NCI-H460 (cell line): ENCODE data around the gene SLAMF8. TPM values are rescaled to one million over a fixed set of nuclear protein-coding genes. Genes with fewer than 3 reads are reported as not detected.

ENCODE experiments used
- DNase-seq: peaks from one replicate; pipeline ENCODE4 v3.0.0-alpha.2; 2016; ENCODE audit warnings: low read depth; ENCODE audit errors: extremely low read depth
- polyA plus RNA-seq: library from polyadenylated mRNA; depleted of rRNA; stranded (reverse); fragments of >200 nt; gene quantifications from 2 replicates; pipeline ENCODE4 v1.2.3, GENCODE V29; 2014; cell fraction: nucleus; rRNA removed
- total RNA-seq: library from RNA; depleted of rRNA; stranded (reverse); fragments of >200 nt; shearing (Covaris generic); gene quantifications from 2 replicates; pipeline ENCODE4 v1.2.3, GENCODE V29; 2014; rRNA removed

The SLAMF8 gene
- total RNA-seq: not detected in 2 replicates
- polyA plus RNA-seq: not detected in 2 replicates

- no peak for DNase-seq
These were observed at the start of gene SLAMF8 for GRCh38 chr1:159826441-159827101. SLAMF8 (plus strand) TSS chr1:159826873; CDS start chr1:159826899, 26 bp downstream.

- no peak for DNase-seq
These were observed 48.4 kb upstream of the SLAMF8 start for GRCh38 chr1:159778266-159778665.

GRCh38 chr1:159779403-159779851, 47.2 kb upstream of the SLAMF8 start:
- DNase-seq: no peak

GRCh38 chr1:159780583-159781582, 45.8 kb upstream of the SLAMF8 start, which contains the start of gene DUSP23:
DUSP23 (plus strand) TSS chr1:159780962; CDS start chr1:159781101, 139 bp downstream.
- DNase-seq: peak; percentile 89

- DNase-seq: no peak
These were observed 44.7 kb upstream of the SLAMF8 start for GRCh38 chr1:159781992-159782391.

- no peak for DNase-seq
These were observed 42.9 kb upstream of the SLAMF8 start for GRCh38 chr1:159783724-159784123.

- no peak for DNase-seq
These were observed 40.2 kb upstream of the SLAMF8 start for GRCh38 chr1:159786465-159786864.

GRCh38 chr1:159786966-159787365, 39.7 kb upstream of the SLAMF8 start:
- DNase-seq: no peak

GRCh38 chr1:159790237-159790917, 36.3 kb upstream of the SLAMF8 start:
- peak; percentile 29 for DNase-seq

GRCh38 chr1:159791031-159791430, 35.6 kb upstream of the SLAMF8 start:
- no peak for DNase-seq

GRCh38 chr1:159791461-159791860, 35.2 kb upstream of the SLAMF8 start:
- no peak for DNase-seq

GRCh38 chr1:159795534-159795933, 31.1 kb upstream of the SLAMF8 start:
- no peak for DNase-seq

- DNase-seq: peak; percentile 83
These were observed 27.8 kb upstream of the SLAMF8 start for GRCh38 chr1:159798893-159799292.

GRCh38 chr1:159799446-159799985, 27.2 kb upstream of the SLAMF8 start:
- DNase-seq: no peak

- no peak for DNase-seq
These were observed 26.3 kb upstream of the SLAMF8 start for GRCh38 chr1:159800177-159800930.

GRCh38 chr1:159802111-159802510, 24.6 kb upstream of the SLAMF8 start, which contains the start of gene FCRL6:
FCRL6 (plus strand) TSS chr1:159802360; CDS start chr1:159802425, 65 bp downstream.
- DNase-seq: no peak

- DNase-seq: no peak
These were observed 22.6 kb upstream of the SLAMF8 start for GRCh38 chr1:159803956-159804689.

- no peak for DNase-seq
These were observed 21.7 kb upstream of the SLAMF8 start for GRCh38 chr1:159804924-159805323.

GRCh38 chr1:159815926-159816325, 10.7 kb upstream of the SLAMF8 start:
- DNase-seq: no peak
